Ascending aorta (tissue), 2 donors: ENCODE data around the gene NTM. TPM values are rescaled to one million over a fixed set of nuclear protein-coding genes. Genes with fewer than 3 reads are reported as not detected.

ENCODE experiments used
- DNase-seq, 2 donors: peaks; one replicate each; pipeline ENCODE4 v3.0.0-alpha.2; 2019; ENCODE audit warnings: low spot score in 2 of 2
- H3K27ac ChIP-seq, 2 donors: fragments of 200-600 bp; sonication (generic); one replicate each; pipeline ENCODE4 v1.5.1; 2016 to 2017; ENCODE audit warnings: mild to moderate bottlenecking in 1 of 2
- H3K27me3 ChIP-seq: fragments of 200-600 bp; sonication (generic); one replicate; pipeline ENCODE4 v1.5.1; 2017
- H3K36me3 ChIP-seq, 2 donors: fragments of 200-600 bp; sonication (generic); one replicate each; pipeline ENCODE4 v1.5.1; 2016
- H3K4me1 ChIP-seq, 2 donors: fragments of 200-600 bp; sonication (generic); one replicate each; pipeline ENCODE4 v1.5.1; 2016 to 2017; ENCODE audit warnings: mild to moderate bottlenecking in 1 of 2
- H3K4me3 ChIP-seq, 2 donors: fragments of 200-600 bp; sonication (generic); one replicate each; pipeline ENCODE4 v1.5.1; 2016 to 2017; ENCODE audit warnings: mild to moderate bottlenecking in 1 of 2
- H3K9me3 ChIP-seq, 2 donors: fragments of 200-600 bp; sonication (generic); one replicate each; pipeline ENCODE4 v1.5.1; 2016
- CTCF ChIP-seq, 3 experiments: fragments of 200-600 bp in 2 of 3; fragments of 450-650 bp in 1 of 3; sonication (generic) in 2 of 3; IDR thresholded peaks; one replicate each; pipeline ENCODE4 v1.5.1; 2016 to 2019; ENCODE audit warnings: antibody characterized with exemption in 3 of 3, mild to moderate bottlenecking in 1 of 3, moderate library complexity in 1 of 3
- intact Hi-C: fragments of 100-400 bp; cut with DNase I; formaldehyde crosslinking; loops from one replicate; pipeline ENCODE4 v1.15.1; 2023
- total RNA-seq: library from RNA; depleted of rRNA; stranded (reverse); fragments of >200 nt; gene quantifications from one replicate; pipeline ENCODE4 v1.1.0, GENCODE V29; 2016

The NTM gene
- total RNA-seq, 1 donor from 2014 or later: not detected

GRCh38 chr11:132078264-132079076, 708.1 kb downstream of the NTM start:
- TF ChIP-seq CTCF (IDR thresholded peaks at IDR 0.05): no peak
- DNase-seq: no peak
- Histone ChIP-seq H3K4me3 (no peak overlapping the region), H3K36me3 (no peaks in the 10 kb centered on the region), H3K9me3 (no peaks in the 10 kb centered on the region), H3K27ac (no peak overlapping the region), H3K4me1 (no peaks in the 10 kb centered on the region), H3K27me3 (no peaks in the 10 kb centered on the region)
- intact Hi-C loops: no loop called here

- Histone ChIP-seq H3K4me3 (no peak overlapping the region), H3K27me3 (no peaks in the 10 kb centered on the region), H3K36me3 (no peaks in the 10 kb centered on the region), H3K4me1 (no peaks in the 10 kb centered on the region), H3K9me3 (peaks cover 0 to 5% of the 10 kb centered on the region in 2 donors), H3K27ac (no peak overlapping the region)
- no peak for TF ChIP-seq CTCF (IDR thresholded peaks at IDR 0.05)
- DNase-seq: no peak
- intact Hi-C loops: no loop called here
These were observed 709.7 kb downstream of the NTM start for GRCh38 chr11:132080127-132080526.

GRCh38 chr11:132082566-132082965, 712.2 kb downstream of the NTM start:
- no peaks in the 10 kb centered on the region for H3K27me3 ChIP-seq

GRCh38 chr11:132084433-132084832, 714.0 kb downstream of the NTM start:
- Histone ChIP-seq H3K36me3 (no peaks in the 10 kb centered on the region), H3K4me1 (no peaks in the 10 kb centered on the region), H3K9me3 (peaks cover 0 to 10% of the 10 kb centered on the region in 2 donors), H3K27me3 (no peaks in the 10 kb centered on the region), H3K27ac (no peak overlapping the region), H3K4me3 (no peak overlapping the region)
- intact Hi-C loops: no loop called here
- DNase-seq: no peak
- no peak for TF ChIP-seq CTCF (IDR thresholded peaks at IDR 0.05)

More at GRCh38 chr11:132082566-132082965, 712.2 kb downstream of the NTM start:
- no peak overlapping the region for H3K4me3 ChIP-seq
- H3K27ac ChIP-seq: no peak overlapping the region
- H3K9me3 ChIP-seq: peaks cover 0 to 10% of the 10 kb centered on the region in 2 donors
- no peaks in the 10 kb centered on the region for H3K36me3 ChIP-seq
- DNase-seq: no peak
- no peak for TF ChIP-seq CTCF (IDR thresholded peaks at IDR 0.05)
- intact Hi-C loops: no loop called here
- H3K4me1 ChIP-seq: no peaks in the 10 kb centered on the region

GRCh38 chr11:132087148-132087547, 716.7 kb downstream of the NTM start:
- H3K4me1 ChIP-seq: no peaks in the 10 kb centered on the region
- H3K36me3 ChIP-seq: no peaks in the 10 kb centered on the region
- no peaks in the 10 kb centered on the region for H3K27me3 ChIP-seq
- H3K9me3 ChIP-seq: peaks cover 0 to 10% of the 10 kb centered on the region in 2 donors
- H3K27ac ChIP-seq: no peak overlapping the region
- intact Hi-C loops: no loop called here
- TF ChIP-seq CTCF (IDR thresholded peaks at IDR 0.05): no peak
- no peak for DNase-seq
- H3K4me3 ChIP-seq: no peak overlapping the region
